GM21423 (cell line): ENCODE results near the gene EIF4E1B.

Experiments
- ATAC-seq: cut with Tn5 transposase; IDR thresholded peaks from one replicate; pipeline ENCODE4 v1.9.1; 2021; ENCODE audit warnings: mild to moderate bottlenecking, moderate library complexity; ENCODE audit not compliant: unreplicated experiment

EIF4E1B gene

GRCh38 chr5:176603091-176603490, 27.4 kb upstream of the EIF4E1B start:
- no peak for ATAC-seq

- no peak for ATAC-seq
Observed at GRCh38 chr5:176606032-176606431, 24.4 kb upstream of the EIF4E1B start.

- no peak for ATAC-seq
Observed at GRCh38 chr5:176606875-176607274, 23.6 kb upstream of the EIF4E1B start.

GRCh38 chr5:176608142-176608705, 22.3 kb upstream of the EIF4E1B start:
- no peak for ATAC-seq

GRCh38 chr5:176608937-176609723, 21.3 kb upstream of the EIF4E1B start:
- no peak for ATAC-seq

- ATAC-seq, result peak; percentile 78
Observed at GRCh38 chr5:176609724-176610434, 20.6 kb upstream of the EIF4E1B start, which contains the start of gene GPRIN1. TSS of gene GPRIN1 (minus strand) at chr5:176610156. CDS start at chr5:176599834, 10,322 bp downstream.

- peak; percentile 16 for ATAC-seq
Observed at GRCh38 chr5:176610435-176610773, 20.1 kb upstream of the EIF4E1B start.

- no peak for ATAC-seq
Observed at GRCh38 chr5:176611435-176611834, 19.0 kb upstream of the EIF4E1B start.

- no peak for ATAC-seq
Observed at GRCh38 chr5:176612008-176612407, 18.5 kb upstream of the EIF4E1B start.

GRCh38 chr5:176612855-176613254, 17.6 kb upstream of the EIF4E1B start:
- ATAC-seq, result no peak

- ATAC-seq, result no peak
Observed at GRCh38 chr5:176614805-176615478, 15.5 kb upstream of the EIF4E1B start.

GRCh38 chr5:176616511-176616910, 14.0 kb upstream of the EIF4E1B start:
- no peak for ATAC-seq

- no peak for ATAC-seq
Observed at GRCh38 chr5:176618783-176619182, 11.7 kb upstream of the EIF4E1B start.

GRCh38 chr5:176619203-176619568, 11.3 kb upstream of the EIF4E1B start:
- peak; percentile 87 for ATAC-seq

GRCh38 chr5:176619569-176620332, 10.7 kb upstream of the EIF4E1B start:
- ATAC-seq, result no peak

- ATAC-seq, result no peak
Observed at GRCh38 chr5:176620333-176620981, 10.0 kb upstream of the EIF4E1B start.

- ATAC-seq, result no peak
Observed at GRCh38 chr5:176621661-176622079, 8.8 kb upstream of the EIF4E1B start.

GRCh38 chr5:176624142-176624541, 6.3 kb upstream of the EIF4E1B start:
- ATAC-seq, result no peak

GRCh38 chr5:176624938-176625337, 5.5 kb upstream of the EIF4E1B start:
- no peak for ATAC-seq

- ATAC-seq, result no peak
Observed at GRCh38 chr5:176625512-176625911, 5.0 kb upstream of the EIF4E1B start.
